Activated CD8-positive, alpha-beta T cell treated with anti-CD3 and anti-CD28 coated beads for 36 hours (primary cell): ENCODE results near the gene PDK2. TPM values are rescaled to one million over a fixed set of nuclear protein-coding genes. Genes with fewer than 3 reads are reported as not detected.

Experiments
- ATAC-seq: fragments of 200-7000 bp; cut with Tn5 transposase; one replicate; pipeline ENCODE4 v1.10.0; 2021; ENCODE audit warnings: mild to moderate bottlenecking, moderate library complexity
- CTCF ChIA-PET: fragments of 350-600 bp; sonication (Branson Sonifier 250); formaldehyde crosslinking; loops from one replicate; lab custom pipeline; 2021; ENCODE audit warnings: antibody characterized with exemption; lab: Charles Lee
- POLR2A ChIA-PET: fragments of 350-600 bp; sonication (Branson Sonifier 250); formaldehyde crosslinking; loops from one replicate; lab custom pipeline; 2021; ENCODE audit warnings: antibody characterized with exemption; lab: Charles Lee
- DNase-seq: peaks from one replicate; pipeline ENCODE4 v3.0.0-alpha.2; 2020
- H3K27ac Mint-ChIP-seq: one replicate; pipeline ENCODE4 v1.8.0; 2021; ENCODE audit warnings: mild to moderate bottlenecking, mixed read lengths
- H3K27me3 Mint-ChIP-seq: one replicate; pipeline ENCODE4 v1.8.0; 2021; ENCODE audit warnings: mixed read lengths
- H3K36me3 Mint-ChIP-seq: one replicate; pipeline ENCODE4 v1.8.0; 2021; ENCODE audit warnings: low read depth, mixed read lengths
- H3K4me1 Mint-ChIP-seq: one replicate; pipeline ENCODE4 v1.8.0; 2021; ENCODE audit warnings: low read depth, mixed read lengths
- H3K4me3 Mint-ChIP-seq: one replicate; pipeline ENCODE4 v1.8.0; 2021; ENCODE audit warnings: mild to moderate bottlenecking, moderate library complexity, mixed read lengths
- H3K9me3 Mint-ChIP-seq: one replicate; pipeline ENCODE4 v1.8.0; 2021; ENCODE audit warnings: mixed read lengths
- intact Hi-C: fragments of 100-400 bp; cut with micrococcal nuclease; formaldehyde crosslinking; loops from one replicate; pipeline ENCODE4 v1.10.0; 2022
- total RNA-seq, 2 experiments: library from RNA; stranded (reverse); gene quantifications; one replicate each; pipeline ENCODE4 v1.2.3, GENCODE V29; 2021
- TF ChIP-seq, protein P1 (sequence below): fragments of 200-600 bp; IDR thresholded peaks from one replicate; pipeline ENCODE4 v1.8.0; 2022; ENCODE audit warnings: antibody characterized with exemption, mild to moderate bottlenecking

Gene PDK2
- total RNA-seq, 2 experiments from 2014 or later: 6.0 to 7.7 TPM

DNA sequence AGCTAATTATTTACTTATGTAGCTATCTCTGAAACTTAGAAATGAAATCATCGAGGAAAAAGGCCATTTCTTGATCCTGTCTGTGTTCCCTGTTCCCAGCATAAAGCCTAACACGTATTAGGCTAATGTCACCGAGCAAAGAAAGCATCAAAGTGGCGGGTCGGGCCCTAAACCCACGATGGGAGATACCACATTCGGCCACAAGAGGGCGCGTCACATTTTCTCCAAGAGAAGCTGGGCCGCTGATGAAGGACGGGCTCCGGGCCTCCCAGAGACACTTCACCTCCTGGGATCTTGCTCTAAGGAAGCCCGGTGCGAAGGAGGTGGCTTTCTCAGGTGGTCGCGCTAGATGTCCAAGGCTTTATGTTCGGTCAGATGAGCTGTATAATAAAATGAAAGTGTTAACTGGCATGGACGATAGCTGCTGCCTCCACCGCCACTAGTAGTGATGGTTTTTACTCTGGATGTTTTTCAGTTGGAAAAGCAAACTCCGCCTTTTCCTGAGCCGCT lies 853 bp upstream of the PDK2 start:
- H3K4me1 Mint-ChIP-seq: peaks cover 22% of the 10 kb centered on the region
- peak; percentile 52 for ATAC-seq
- H3K36me3 Mint-ChIP-seq: no peaks in the 10 kb centered on the region
- H3K27ac Mint-ChIP-seq: peak overlapping the region; percentile 90
- H3K27me3 Mint-ChIP-seq: no peaks in the 10 kb centered on the region
- no peaks in the 10 kb centered on the region for H3K9me3 Mint-ChIP-seq
- DNase-seq: peak; percentile 96
- POLR2A ChIA-PET: interaction anchor here (0.7 to 2.1 kb wide), 11 partner anchors 9 to 97 kb away, joined by 3 to 7 read pairs (median 3); partner anchors contain the start of gene ITGA3
- CTCF ChIA-PET: interaction anchor here (0.7 to 5.2 kb wide), 64 partner anchors 9 to 896 kb away, joined by 3 to 69 read pairs (median 6); partner anchors contain the start of genes COL1A1, ITGA3, PPP1R9B and SAMD14
- intact Hi-C loops: no loop called here
- TF ChIP-seq, protein P1, sequence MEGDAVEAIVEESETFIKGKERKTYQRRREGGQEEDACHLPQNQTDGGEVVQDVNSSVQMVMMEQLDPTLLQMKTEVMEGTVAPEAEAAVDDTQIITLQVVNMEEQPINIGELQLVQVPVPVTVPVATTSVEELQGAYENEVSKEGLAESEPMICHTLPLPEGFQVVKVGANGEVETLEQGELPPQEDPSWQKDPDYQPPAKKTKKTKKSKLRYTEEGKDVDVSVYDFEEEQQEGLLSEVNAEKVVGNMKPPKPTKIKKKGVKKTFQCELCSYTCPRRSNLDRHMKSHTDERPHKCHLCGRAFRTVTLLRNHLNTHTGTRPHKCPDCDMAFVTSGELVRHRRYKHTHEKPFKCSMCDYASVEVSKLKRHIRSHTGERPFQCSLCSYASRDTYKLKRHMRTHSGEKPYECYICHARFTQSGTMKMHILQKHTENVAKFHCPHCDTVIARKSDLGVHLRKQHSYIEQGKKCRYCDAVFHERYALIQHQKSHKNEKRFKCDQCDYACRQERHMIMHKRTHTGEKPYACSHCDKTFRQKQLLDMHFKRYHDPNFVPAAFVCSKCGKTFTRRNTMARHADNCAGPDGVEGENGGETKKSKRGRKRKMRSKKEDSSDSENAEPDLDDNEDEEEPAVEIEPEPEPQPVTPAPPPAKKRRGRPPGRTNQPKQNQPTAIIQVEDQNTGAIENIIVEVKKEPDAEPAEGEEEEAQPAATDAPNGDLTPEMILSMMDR: peak; percentile 89
- H3K4me3 Mint-ChIP-seq: peak overlapping the region; percentile 89

DNA sequence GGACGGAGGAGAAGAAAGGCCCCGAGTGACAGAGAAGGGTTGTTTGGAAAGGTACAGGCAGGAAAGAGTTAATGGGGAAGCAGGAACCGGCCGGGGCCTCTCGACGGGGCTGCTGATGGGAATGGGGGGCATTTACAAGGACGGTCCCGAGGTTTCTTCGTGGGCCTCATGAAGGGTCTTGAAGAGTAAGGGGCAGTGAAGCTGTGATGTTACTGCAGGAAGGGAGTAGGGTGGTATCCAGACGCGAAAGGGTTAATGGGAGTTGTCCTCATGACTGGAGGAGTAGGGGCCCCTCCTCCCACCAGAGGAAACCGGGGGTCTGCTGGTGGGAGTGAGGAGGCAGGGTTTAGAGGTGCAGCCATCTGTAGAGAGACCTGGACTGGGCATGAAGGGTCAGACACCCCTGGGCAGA lies 481 bp downstream of the PDK2 start:
- Mint-ChIP-seq H3K27me3 (no peaks in the 10 kb centered on the region), H3K9me3 (no peaks in the 10 kb centered on the region), H3K4me1 (peaks cover 33% of the 10 kb centered on the region), H3K4me3 (peak overlapping the region; percentile 89), H3K27ac (peak overlapping the region; percentile 90), H3K36me3 (no peaks in the 10 kb centered on the region)
- POLR2A ChIA-PET: interaction anchor here (0.6 to 2.1 kb wide), 3 partner anchors 8 to 22 kb away, joined by 3 to 6 read pairs (median 5); no protein-coding TSS in a partner anchor
- TF ChIP-seq, protein P1: no peak
- ATAC-seq (no peak), DNase-seq (no peak)
- intact Hi-C loops: no loop called here
- CTCF ChIA-PET: interaction anchor here (0.6 to 3.8 kb wide), 6 partner anchors 8 to 119 kb away, joined by 3 to 19 read pairs (median 4); no protein-coding TSS in a partner anchor

DNA sequence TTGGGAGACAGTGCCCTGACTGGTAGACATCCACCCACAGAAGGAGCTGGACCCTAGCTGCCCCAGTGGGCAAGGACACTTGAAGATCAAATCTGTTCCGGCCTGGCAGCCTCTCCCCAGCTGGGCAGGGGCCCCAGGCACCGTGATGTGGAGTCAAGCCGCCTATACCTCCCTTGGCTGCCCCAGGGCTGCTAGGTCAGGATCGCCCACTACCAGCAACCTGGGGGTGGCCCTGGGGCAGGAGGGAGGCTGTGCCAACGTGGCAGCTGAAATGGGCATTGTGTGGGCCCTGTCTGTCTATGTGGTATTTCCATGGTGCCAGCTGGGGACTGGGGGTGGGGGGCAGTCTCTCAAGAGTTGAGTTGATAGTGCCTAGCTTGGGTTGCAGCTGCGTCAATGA lies 941 bp downstream of the PDK2 start:
- Mint-ChIP-seq H3K9me3 (no peaks in the 10 kb centered on the region), H3K4me1 (peaks cover 33% of the 10 kb centered on the region), H3K4me3 (peak overlapping the region; percentile 89), H3K27me3 (no peaks in the 10 kb centered on the region), H3K27ac (peak overlapping the region; percentile 90), H3K36me3 (no peaks in the 10 kb centered on the region)
- CTCF ChIA-PET: interaction anchor here (0.6 to 3.8 kb wide), 9 partner anchors 9 to 118 kb away, joined by 3 to 19 read pairs (median 3); no protein-coding TSS in a partner anchor
- TF ChIP-seq, protein P1: no peak
- no peak for ATAC-seq
- POLR2A ChIA-PET: interaction anchor here (0.6 to 2.1 kb wide), 3 partner anchors 12 to 23 kb away, joined by 3 to 5 read pairs (median 3); no protein-coding TSS in a partner anchor
- intact Hi-C loops: no loop called here
- DNase-seq: no peak

DNA sequence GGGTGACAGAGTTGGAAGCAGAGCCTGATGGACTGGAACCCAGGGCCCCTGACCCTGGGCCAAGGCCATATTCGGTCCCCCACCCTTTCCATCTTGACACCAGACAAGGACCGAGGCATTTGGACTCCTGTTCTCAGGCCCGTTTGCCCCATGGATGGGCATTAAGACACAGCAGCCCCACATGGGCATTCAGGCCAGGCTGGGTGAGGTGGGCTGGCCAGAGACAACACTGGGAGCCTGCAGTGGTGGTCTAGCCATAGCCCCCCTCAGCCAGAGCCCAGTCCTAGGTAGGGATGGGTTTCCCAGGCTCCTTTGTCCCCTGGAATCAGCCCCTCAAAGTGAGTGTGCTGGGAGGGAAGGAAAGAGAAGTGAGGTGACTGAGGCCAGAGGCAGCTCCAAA lies 1.6 kb downstream of the PDK2 start:
- TF ChIP-seq, protein P1: no peak
- H3K4me1 Mint-ChIP-seq: peaks cover 33% of the 10 kb centered on the region
- H3K27ac Mint-ChIP-seq: no peak overlapping the region
- DNase-seq (no peak), ATAC-seq (no peak)
- H3K36me3 Mint-ChIP-seq: no peaks in the 10 kb centered on the region
- no peaks in the 10 kb centered on the region for H3K9me3 Mint-ChIP-seq
- ChIA-PET POLR2A (interaction anchor here (0.8 to 1.3 kb wide), 2 partner anchors 16 to 22 kb away, joined by 3 read pairs; no protein-coding TSS in a partner anchor), CTCF (interaction anchor here (1.0 to 3.8 kb wide), 7 partner anchors 9 to 201 kb away, joined by 3 to 19 read pairs (median 5); no protein-coding TSS in a partner anchor)
- peak overlapping the region; percentile 89 for H3K4me3 Mint-ChIP-seq
- intact Hi-C loops: no loop called here
- H3K27me3 Mint-ChIP-seq: no peaks in the 10 kb centered on the region

DNA sequence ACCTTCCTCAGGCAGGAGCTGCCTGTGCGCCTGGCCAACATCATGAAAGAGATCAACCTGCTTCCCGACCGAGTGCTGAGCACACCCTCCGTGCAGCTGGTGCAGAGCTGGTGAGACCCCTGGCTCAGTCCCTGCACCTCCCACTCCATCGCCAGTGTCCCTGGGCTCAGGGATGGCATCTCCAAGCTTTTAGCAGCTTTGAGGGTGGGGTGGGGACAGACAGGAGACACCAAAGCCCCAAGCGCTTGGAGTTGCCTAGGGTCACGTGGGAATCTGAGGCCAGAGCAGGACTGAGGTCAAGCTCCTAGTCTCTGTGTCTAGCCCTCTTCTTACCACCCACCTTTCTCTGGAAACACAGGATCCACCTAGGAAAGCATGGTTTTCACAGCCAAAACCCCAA lies 2.3 kb downstream of the PDK2 start:
- DNase-seq (no peak), ATAC-seq (no peak)
- Mint-ChIP-seq H3K36me3 (no peaks in the 10 kb centered on the region), H3K27me3 (no peaks in the 10 kb centered on the region), H3K4me1 (peaks cover 33% of the 10 kb centered on the region), H3K4me3 (no peak overlapping the region), H3K9me3 (no peaks in the 10 kb centered on the region), H3K27ac (no peak overlapping the region)
- ChIA-PET POLR2A (interaction anchor here (1.3 kb wide), 1 partner anchor 15 kb away, joined by 3 read pairs; no protein-coding TSS in a partner anchor), CTCF (interaction anchor here (0.9 to 3.8 kb wide), 6 partner anchors 10 to 200 kb away, joined by 3 to 19 read pairs (median 6); no protein-coding TSS in a partner anchor)
- intact Hi-C loops: no loop called here
- TF ChIP-seq, protein P1: no peak
